HepG2 (cell line): ENCODE measurements around the gene PPIG. TPM values are rescaled to one million over a fixed set of nuclear protein-coding genes. Genes with fewer than 3 reads are reported as not detected.

ENCODE experiments used
- ATAC-seq: fragments of 200-7000 bp; cut with Tn5 transposase; 3 replicates; pipeline ENCODE4 v1.9.1; 2020; ENCODE audit warnings: mild to moderate bottlenecking, moderate library complexity
- BruUV-seq: library from RNA; stranded (reverse); fragments of 400-500 nt; replicated peaks from 2 replicates; lab custom pipeline; 2021; lab: Mats Ljungman, UMichigan
- CTCF ChIA-PET: fragments of 300-600 bp; formaldehyde crosslinking; extraction: SDS; loops from one replicate; lab custom pipeline; 2021; ENCODE audit warnings: low total read pairs, inconsistent platforms, low intra/inter-chr PET ratio; lab: Yijun Ruan, JAX
- POLR2A ChIA-PET: fragments of 350-600 bp; sonication (Branson Sonifier 250); formaldehyde crosslinking; loops from one replicate; lab custom pipeline; 2020; ENCODE audit warnings: antibody characterized with exemption, inconsistent platforms; lab: Yijun Ruan, JAX
- DNase-seq: peaks from one replicate; pipeline ENCODE4 v3.0.0-alpha.2; 2015; ENCODE audit warnings: low spot score
- FAIRE-seq: peaks from 3 replicates; lab custom pipeline; 2011; peaks lifted over from hg19 to GRCh38; lab: Jason Lieb, UNC
- H2AFZ ChIP-seq: one replicate; pipeline ENCODE4 v1.6.1; 2011; ENCODE audit warnings: low read length, inconsistent platforms
- H3K27ac ChIP-seq: fragments of 300-600 bp; 3 replicates; pipeline ENCODE4 v1.8.0; 2011; ENCODE audit warnings: mixed run types, mild to moderate bottlenecking, mixed read lengths, low read length, inconsistent platforms; ENCODE audit not compliant: insufficient read depth; ENCODE audit errors: extremely low read length
- H3K27me3 ChIP-seq, 2 experiments: fragments of 200-600 bp in 1 of 2; 2 replicates in 1 of 2; 3 replicates in 1 of 2; pipeline versions ENCODE4 v1.6.0 to v1.8.0; 2011; ENCODE audit warnings: low read length in 2 of 2, mild to moderate bottlenecking in 2 of 2, moderate library complexity in 2 of 2, inconsistent platforms in 1 of 2; ENCODE audit not compliant: insufficient read depth in 2 of 2, control insufficient read depth in 1 of 2
- H3K36me3 ChIP-seq, 2 experiments: fragments of 200-600 bp in 1 of 2; replicated peaks in 1 of 2; 2 replicates in 1 of 2; 3 replicates in 1 of 2; pipeline versions ENCODE4 v1.5.1 to v1.8.0; 2011; ENCODE audit warnings: low read length in 2 of 2, inconsistent platforms in 1 of 2; ENCODE audit not compliant: insufficient read depth in 2 of 2, control insufficient read depth in 1 of 2
- H3K4me1 ChIP-seq: 2 replicates; pipeline ENCODE4 v1.5.1; 2012; ENCODE audit warnings: low read length, inconsistent platforms; ENCODE audit not compliant: insufficient read depth
- H3K4me2 ChIP-seq: 2 replicates; pipeline ENCODE4 v1.6.0; 2011; ENCODE audit warnings: low read depth, low read length, inconsistent platforms
- H3K4me3 ChIP-seq, 3 experiments: fragments of 200-600 bp in 1 of 3; sonication (generic), shearing (Covaris generic) in 1 of 3; replicated peaks in 1 of 3; 2 replicates each; pipeline ENCODE4 v1.5.1; 2011 to 2016; ENCODE audit warnings: low read length in 3 of 3, inconsistent platforms in 2 of 3, low read depth in 2 of 3, mild to moderate bottlenecking in 2 of 3, control low read depth in 1 of 3, mixed read lengths in 1 of 3; ENCODE audit not compliant: insufficient read depth in 1 of 3
- H3K79me2 ChIP-seq: one replicate; pipeline ENCODE4 v1.6.1; 2011; ENCODE audit warnings: low read length, inconsistent platforms; ENCODE audit not compliant: insufficient read depth
- H3K9ac ChIP-seq: 2 replicates; pipeline ENCODE4 v1.6.0; 2011; ENCODE audit warnings: mild to moderate bottlenecking, low read depth, low read length, inconsistent platforms; ENCODE audit not compliant: insufficient read depth
- H3K9me3 ChIP-seq: 2 replicates; pipeline ENCODE4 v1.5.1; 2012; ENCODE audit warnings: mild to moderate bottlenecking, low read length
- H4K20me1 ChIP-seq: 2 replicates; pipeline ENCODE4 v1.6.0; 2011; ENCODE audit warnings: inconsistent platforms, mild to moderate bottlenecking, low read length, moderate library complexity; ENCODE audit not compliant: insufficient read depth
- GATA4 ChIP-seq: sonication (generic); IDR thresholded peaks from 2 replicates; pipeline ENCODE4 v1.6.1; 2016; ENCODE audit warnings: antibody characterized with exemption, low read depth, borderline replicate concordance
- MEIS2 ChIP-seq: sonication (generic); formaldehyde crosslinking; IDR thresholded peaks from 2 replicates; pipeline ENCODE4 v1.9.0; 2021; ENCODE audit warnings: mild to moderate bottlenecking, missing genetic modification reagents
- MIER3 ChIP-seq: IDR thresholded peaks from 2 replicates; pipeline ENCODE4 v1.6.1; 2016; ENCODE audit warnings: missing compliant biosample characterization, borderline replicate concordance
- MYPOP ChIP-seq: sonication (generic); formaldehyde crosslinking; IDR thresholded peaks from 2 replicates; pipeline ENCODE4 v1.8.1; 2023; ENCODE audit warnings: mild to moderate bottlenecking, moderate library complexity, missing genetic modification reagents
- NFE2L1 ChIP-seq: sonication (generic); formaldehyde crosslinking; IDR thresholded peaks from 2 replicates; pipeline ENCODE4 v1.4.0; 2020; ENCODE audit warnings: missing genetic modification reagents, mild to moderate bottlenecking, borderline replicate concordance
- NFIB ChIP-seq: sonication (generic); formaldehyde crosslinking; IDR thresholded peaks from 2 replicates; pipeline ENCODE4 v1.9.0; 2021; ENCODE audit warnings: missing genetic modification reagents, mild to moderate bottlenecking, borderline replicate concordance
- PRDM4 ChIP-seq: sonication (generic); formaldehyde crosslinking; IDR thresholded peaks from 2 replicates; pipeline ENCODE4 v1.9.0; 2021; ENCODE audit warnings: missing genetic modification reagents, borderline replicate concordance
- SAFB2 ChIP-seq: sonication (generic); formaldehyde crosslinking; IDR thresholded peaks from 2 replicates; pipeline ENCODE4 v1.5.1; 2020; ENCODE audit warnings: missing genetic modification reagents, low read depth, mild to moderate bottlenecking, borderline replicate concordance
- STAG1 ChIP-seq: sonication (generic); formaldehyde crosslinking; IDR thresholded peaks from 2 replicates; pipeline ENCODE4 v1.4.0; 2020; ENCODE audit warnings: missing genetic modification reagents
- TAF15 ChIP-seq: fragments of 200-400 bp; formaldehyde crosslinking; IDR thresholded peaks from one replicate; pipeline ENCODE4 v1.6.1; 2018; ENCODE audit warnings: mild to moderate bottlenecking, low read depth, low read length; ENCODE audit not compliant: poor library complexity, severe bottlenecking
- TERF1 ChIP-seq: sonication (generic); formaldehyde crosslinking; IDR thresholded peaks from 2 replicates; pipeline ENCODE4 v1.8.0; 2022; ENCODE audit warnings: mild to moderate bottlenecking, missing genetic modification reagents, moderate library complexity
- WIZ ChIP-seq: sonication (generic); formaldehyde crosslinking; IDR thresholded peaks from 2 replicates; pipeline ENCODE4 v1.5.1; 2020; ENCODE audit warnings: mild to moderate bottlenecking, missing genetic modification reagents
- ZFP82 ChIP-seq: sonication (generic); formaldehyde crosslinking; IDR thresholded peaks from 2 replicates; pipeline ENCODE4 v1.5.1; 2020; ENCODE audit warnings: mild to moderate bottlenecking, missing genetic modification reagents, borderline replicate concordance
- ZNF232 ChIP-seq: sonication (generic); formaldehyde crosslinking; IDR thresholded peaks from 2 replicates; pipeline ENCODE4 v1.4.0; 2020; ENCODE audit warnings: missing genetic modification reagents, borderline replicate concordance
- ZNF282 ChIP-seq: fragments of 450-650 bp; IDR thresholded peaks from 2 replicates; pipeline ENCODE4 v1.6.1; 2018; ENCODE audit not compliant: partially characterized antibody
- ZNF678 ChIP-seq: sonication (generic); formaldehyde crosslinking; IDR thresholded peaks from 2 replicates; pipeline ENCODE4 v1.4.0; 2020; ENCODE audit warnings: mild to moderate bottlenecking, missing genetic modification reagents
- WGBS: methylation state at CpG from one replicate; pipeline ENCODE4 v1.1.6; 2017; ENCODE audit warnings: low lambda C conversion rate; 5-methylcytosine and 5-hydroxymethylcytosine counted together
- in situ Hi-C: cut with HindIII; loops from 2 replicates; pipeline ENCODE4 v1.10.0; 2017; ENCODE audit warnings: low pct_unique_long_range_greater_than_20kb; ENCODE audit not compliant: extremely low pct_ligation_motif_present
- intact Hi-C: fragments of 100-400 bp; cut with micrococcal nuclease; formaldehyde crosslinking; loops from one replicate; pipeline ENCODE4 v1.10.0; 2022; ENCODE audit not compliant: unreplicated experiment
- polyA plus RNA-seq, 8 experiments: library from polyadenylated mRNA; depleted of rRNA in 3 of 8; stranded (reverse) in 7 of 8; unstranded in 1 of 8; fragments of >200 nt; fragmentation: Illumina TruSeq in 4 of 8; extraction: Trizol in 4 of 8; gene quantifications; 2 replicates each; pipeline versions ENCODE4 v1.2.1 to v1.2.3, GENCODE V29; 2011 to 2016; ENCODE audit warnings: low read depth in 4 of 8, missing spikeins in 1 of 8, mixed read lengths in 1 of 8; ENCODE audit not compliant: insufficient read depth in 1 of 8
- total RNA-seq, 5 experiments: library from RNA; depleted of rRNA; stranded (reverse); fragments of >200 nt; fragmentation: Illumina TruSeq; extraction: Trizol; gene quantifications; 2 replicates each; pipeline ENCODE4 v1.2.3, GENCODE V29; 2016; ENCODE audit warnings: low read depth in 1 of 5
- TF ChIP-seq, protein P1 (sequence below): IDR thresholded peaks from 2 replicates; pipeline ENCODE4 v1.6.1; 2016; ENCODE audit warnings: missing compliant biosample characterization, missing genetic modification reagents, borderline replicate concordance

The PPIG gene
- total and polyA plus RNA-seq, 2 of the 13 experiments (the other 11 are each of a cell fraction or from before 2014, with no cell fraction given): 31.3 to 81.0 TPM

GRCh38 chr2:169662744-169663143 is 78.6 kb downstream of the PPIG start:
- no peak for TF ChIP-seq ZFP82 (CRISPR knock-in tag)
- no peak for TF ChIP-seq GATA4
- TF ChIP-seq STAG1 (CRISPR knock-in tag): no peak
- no peak for TF ChIP-seq MIER3 (CRISPR knock-in tag)
- no peak for TF ChIP-seq SAFB2 (CRISPR knock-in tag)
- no peak for TF ChIP-seq MYPOP (CRISPR knock-in tag)
- no peak for TF ChIP-seq MEIS2 (CRISPR knock-in tag)
- TF ChIP-seq TERF1 (CRISPR knock-in tag): no peak
- no peak for TF ChIP-seq NFE2L1 (CRISPR knock-in tag)
- TF ChIP-seq WIZ (CRISPR knock-in tag): no peak
- no peak for TF ChIP-seq NFIB (CRISPR knock-in tag)
- no peak for TF ChIP-seq TAF15
- TF ChIP-seq ZNF282: no peak
- TF ChIP-seq, protein P1, sequence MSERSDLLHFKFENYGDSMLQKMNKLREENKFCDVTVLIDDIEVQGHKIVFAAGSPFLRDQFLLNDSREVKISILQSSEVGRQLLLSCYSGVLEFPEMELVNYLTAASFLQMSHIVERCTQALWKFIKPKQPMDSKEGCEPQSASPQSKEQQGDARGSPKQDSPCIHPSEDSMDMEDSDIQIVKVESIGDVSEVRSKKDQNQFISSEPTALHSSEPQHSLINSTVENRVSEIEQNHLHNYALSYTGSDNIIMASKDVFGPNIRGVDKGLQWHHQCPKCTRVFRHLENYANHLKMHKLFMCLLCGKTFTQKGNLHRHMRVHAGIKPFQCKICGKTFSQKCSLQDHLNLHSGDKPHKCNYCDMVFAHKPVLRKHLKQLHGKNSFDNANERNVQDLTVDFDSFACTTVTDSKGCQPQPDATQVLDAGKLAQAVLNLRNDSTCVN (CRISPR knock-in tag): no peak
- TF ChIP-seq ZNF232 (CRISPR knock-in tag): no peak
- no peak for TF ChIP-seq PRDM4 (CRISPR knock-in tag)
- no peak for TF ChIP-seq ZNF678 (CRISPR knock-in tag)
- BruUV-seq: no TSS peak
- in situ Hi-C loops (no loop called here), intact Hi-C loops (no loop called here)
- CTCF ChIA-PET: no interaction called here
- no peak for FAIRE-seq
- no peak overlapping the region for H3K9ac ChIP-seq
- no peaks in the 10 kb centered on the region for H3K36me3 ChIP-seq
- no peak overlapping the region for H3K27ac ChIP-seq
- no peaks in the 10 kb centered on the region for H3K27me3 ChIP-seq
- 82% methylated on average over 1 of the region's 1 CpG for WGBS
- POLR2A ChIA-PET: no interaction called here
- H4K20me1 ChIP-seq: no peaks in the 10 kb centered on the region
- H3K4me3 ChIP-seq: no peak overlapping the region
- no peak overlapping the region for H3K4me2 ChIP-seq
- no peak overlapping the region for H2AFZ ChIP-seq
- DNase-seq: no peak
- H3K79me2 ChIP-seq: no peaks in the 10 kb centered on the region
- ATAC-seq: no peak
- no peaks in the 10 kb centered on the region for H3K9me3 ChIP-seq
- no peaks in the 10 kb centered on the region for H3K4me1 ChIP-seq
